ENCODE results near the gene THRAP3. TPM values are rescaled to one million over a fixed set of nuclear protein-coding genes. Genes with fewer than 3 reads are reported as not detected.

THRAP3 gene
- total RNA-seq, 1 donor from 2014 or later: 77.5 TPM

- DNase-seq: no peak
Observed at GRCh38 chr1:36327421-36328087, 103.3 kb downstream of the THRAP3 start.

- no peak for DNase-seq
Observed at GRCh38 chr1:36328088-36328480, 103.8 kb downstream of the THRAP3 start.

- peak; percentile 30 for DNase-seq
Observed at GRCh38 chr1:36328713-36329112, 104.5 kb downstream of the THRAP3 start.

- no peak for DNase-seq
Observed at GRCh38 chr1:36329817-36330216, 105.6 kb downstream of the THRAP3 start.

GRCh38 chr1:36330940-36331339, 106.7 kb downstream of the THRAP3 start:
- DNase-seq: no peak

- no peak for DNase-seq
Observed at GRCh38 chr1:36337830-36338229, 113.6 kb downstream of the THRAP3 start.

GRCh38 chr1:36339215-36339614, 115.0 kb downstream of the THRAP3 start:
- DNase-seq: no peak

GRCh38 chr1:36339615-36340014, 115.4 kb downstream of the THRAP3 start:
- DNase-seq: no peak

- DNase-seq: no peak
Observed at GRCh38 chr1:36341626-36342320, 117.5 kb downstream of the THRAP3 start.

- no peak for DNase-seq
Observed at GRCh38 chr1:36342426-36343185, 118.4 kb downstream of the THRAP3 start.

GRCh38 chr1:36343651-36344394, 119.6 kb downstream of the THRAP3 start:
- DNase-seq: no peak

- no peak for DNase-seq
Observed at GRCh38 chr1:36344395-36344680, 120.1 kb downstream of the THRAP3 start.

GRCh38 chr1:36345353-36345752, 121.1 kb downstream of the THRAP3 start:
- DNase-seq: no peak

- no peak for DNase-seq
Observed at GRCh38 chr1:36346741-36347370, 122.6 kb downstream of the THRAP3 start.

- no peak for DNase-seq
Observed at GRCh38 chr1:36349241-36349671, 125.0 kb downstream of the THRAP3 start.

GRCh38 chr1:36349839-36350238, 125.6 kb downstream of the THRAP3 start:
- DNase-seq: no peak

GRCh38 chr1:36350659-36351226, 126.5 kb downstream of the THRAP3 start:
- peak; percentile 38 for DNase-seq

- DNase-seq: peak; percentile 38
Observed at GRCh38 chr1:36351227-36351977, 127.2 kb downstream of the THRAP3 start.

- DNase-seq: no peak
Observed at GRCh38 chr1:36352125-36352909, 128.1 kb downstream of the THRAP3 start.
